ACHN (cell line): ENCODE measurements around the gene TCF3.

Experiments used
- DNase-seq: peaks from one replicate; pipeline ENCODE4 v3.0.0-alpha.2; 2015
- in situ Hi-C: cut with HindIII; loops from 2 replicates; pipeline ENCODE4 v1.10.0; 2017; ENCODE audit warnings: low sequenced_read_pairs, low pct_ligation_motif_present, low pct_unique_long_range_greater_than_20kb

TCF3 gene

DNA sequence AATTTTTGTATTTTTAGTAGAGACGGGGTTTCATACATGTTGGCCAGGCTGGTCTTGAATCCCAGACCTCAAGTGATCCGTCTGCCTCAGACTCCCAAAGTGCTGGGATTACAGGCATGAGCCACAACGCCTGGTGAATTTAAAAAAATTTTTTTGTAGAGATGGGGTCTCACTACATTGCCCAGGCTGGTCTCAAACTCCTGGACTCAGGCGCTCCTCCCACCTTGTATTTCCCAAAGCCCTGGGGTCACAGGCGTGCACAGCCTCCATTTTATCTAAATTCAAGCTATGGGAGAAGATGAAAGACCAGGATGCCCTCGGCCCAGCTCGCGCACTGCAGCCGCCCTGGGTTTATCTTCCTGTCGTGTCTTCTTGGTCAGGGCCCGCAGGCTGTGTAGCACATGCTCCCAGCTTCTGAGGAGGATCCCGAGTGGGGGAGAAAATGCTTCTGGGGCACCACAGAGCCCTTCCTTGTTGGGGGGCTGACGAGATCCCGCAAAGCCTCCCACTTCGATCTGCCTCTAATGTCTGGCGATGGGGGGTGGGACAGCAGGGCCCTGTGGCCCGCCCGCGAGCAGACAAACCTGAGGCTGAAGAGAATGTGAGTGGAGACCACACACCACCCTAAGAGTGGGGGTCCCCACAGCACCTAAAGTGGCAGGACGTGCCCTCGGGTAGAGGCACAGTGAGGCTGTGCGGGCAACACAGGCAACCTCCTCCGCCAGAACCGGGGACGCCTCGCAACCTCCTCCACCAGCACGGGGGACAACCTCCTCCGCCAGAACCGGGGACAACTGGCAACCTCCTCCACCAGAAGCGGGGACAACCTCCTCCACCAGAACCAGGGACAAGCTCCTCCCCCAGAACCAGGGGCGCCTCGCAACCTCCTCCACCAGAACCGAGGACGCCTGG lies 15.8 kb downstream of the TCF3 start:
- DNase-seq, result no peak
- in situ Hi-C loops, result no loop called here

DNA sequence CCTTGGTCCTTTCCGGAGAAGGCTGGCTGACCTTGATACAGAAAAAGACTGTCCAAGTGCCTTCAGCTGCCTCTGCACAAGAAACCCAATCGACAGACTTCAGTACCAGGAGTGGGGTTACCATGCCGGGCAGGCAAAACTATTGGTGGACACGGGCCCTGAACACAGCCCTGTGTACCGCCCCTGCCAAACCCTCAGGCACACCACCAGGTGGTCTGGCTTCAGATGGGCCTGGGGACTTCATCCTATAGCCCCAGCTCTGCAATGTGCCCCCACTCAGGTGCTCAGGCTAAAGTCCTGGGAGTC lies 17.5 kb downstream of the TCF3 start:
- no peak for DNase-seq
- in situ Hi-C loops, result no loop called here

DNA sequence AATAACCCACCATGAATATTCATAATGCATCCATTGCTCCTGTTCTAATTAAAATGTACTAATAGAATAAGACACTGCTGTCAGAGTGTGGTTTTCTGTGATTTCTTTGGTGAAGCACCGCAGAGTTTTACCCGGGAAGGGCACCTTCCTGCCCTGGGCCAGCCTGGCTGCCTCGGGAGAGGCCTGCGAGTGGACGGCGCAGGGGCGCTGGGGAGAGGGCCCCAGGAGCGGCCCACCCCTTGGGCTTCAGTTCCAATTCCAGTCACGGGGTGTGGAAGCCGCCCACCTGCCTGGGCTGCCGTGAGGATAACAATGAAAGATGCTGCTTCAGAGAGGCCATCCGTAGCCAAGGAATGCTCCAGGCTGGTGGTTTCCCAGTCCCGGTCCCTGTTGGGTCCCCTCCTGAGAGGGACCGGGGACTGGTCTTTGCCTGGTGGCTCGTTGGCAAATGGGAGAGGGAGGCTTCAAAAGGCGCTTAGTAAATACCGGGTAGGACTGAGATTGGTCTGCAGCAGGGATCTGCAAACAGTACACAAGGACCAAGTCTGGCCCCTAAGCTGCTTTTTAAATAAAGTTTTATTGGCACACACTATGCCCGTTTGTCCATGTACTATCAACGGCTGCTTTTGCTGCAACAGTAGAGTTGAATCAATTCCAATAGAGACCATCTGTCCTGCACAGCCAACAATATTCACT lies 18.0 kb downstream of the TCF3 start:
- in situ Hi-C loops, result no loop called here
- no peak for DNase-seq

DNA sequence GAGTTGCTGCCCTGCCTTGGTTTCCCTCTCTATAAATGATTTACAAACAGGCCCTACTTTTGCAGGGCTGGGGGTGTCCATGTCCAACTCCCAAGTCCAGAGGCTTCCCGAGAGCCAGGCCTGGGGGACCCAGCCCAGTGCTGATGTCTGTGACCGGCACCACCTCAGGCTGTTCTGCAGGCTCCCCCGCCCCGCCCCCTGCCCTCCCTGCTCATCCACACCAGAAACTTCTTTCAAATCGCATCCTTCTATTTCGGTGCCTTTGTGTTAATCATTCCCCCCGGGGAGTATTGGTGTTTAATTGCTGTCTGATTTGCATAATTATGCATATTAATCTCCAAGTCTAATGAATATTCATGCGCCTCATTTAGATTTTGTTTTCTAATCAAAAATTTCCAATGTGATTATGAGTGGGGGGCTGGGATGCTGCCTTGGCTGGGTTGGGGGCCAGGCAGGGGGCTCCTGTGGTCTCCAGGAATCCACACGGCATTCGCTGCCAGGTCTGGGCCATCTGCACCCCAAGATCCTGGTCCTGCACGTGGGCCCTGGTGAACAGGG lies 19.1 kb downstream of the TCF3 start:
- in situ Hi-C loops, result no loop called here
- DNase-seq, result no peak

DNA sequence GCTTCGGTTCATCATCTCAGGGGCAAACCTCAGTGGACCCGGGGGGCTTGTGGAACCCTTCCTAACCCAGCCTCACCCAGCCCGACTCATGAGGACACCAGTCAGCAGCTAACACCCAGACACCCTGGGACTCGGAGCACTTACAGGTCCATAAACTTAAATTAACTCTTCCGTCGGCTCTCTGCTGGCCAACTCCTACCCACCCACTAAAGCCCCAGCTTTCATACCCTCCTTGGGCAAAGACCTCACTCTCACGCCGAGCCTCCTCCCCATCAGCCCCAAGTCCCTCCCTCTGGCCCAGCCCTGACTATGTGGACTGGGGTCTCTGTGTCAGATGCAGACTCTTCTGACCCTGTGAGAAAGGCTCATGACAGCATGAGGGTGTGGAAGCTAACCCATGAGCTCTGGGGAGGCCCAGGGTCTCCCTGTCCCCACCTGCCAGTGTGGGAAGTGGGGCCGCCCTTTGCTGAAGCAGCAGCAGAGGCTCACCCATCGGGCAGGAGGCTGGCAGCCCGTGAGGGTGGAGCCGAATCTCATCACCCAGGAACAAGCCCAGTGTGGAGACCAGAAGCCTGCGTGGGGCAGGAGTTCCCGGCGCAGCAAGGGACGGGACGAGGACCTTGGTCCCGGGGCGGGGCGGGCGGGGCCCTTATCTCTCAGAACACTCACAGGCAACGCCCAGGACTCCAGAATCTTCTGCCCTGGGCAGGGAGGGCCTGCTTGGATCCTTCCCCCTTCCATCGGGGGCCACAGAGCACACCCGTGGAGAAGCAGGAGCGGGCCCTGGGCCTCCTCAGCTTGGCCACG lies 19.8 kb downstream of the TCF3 start:
- DNase-seq, result no peak
- in situ Hi-C loops, result no loop called here

DNA sequence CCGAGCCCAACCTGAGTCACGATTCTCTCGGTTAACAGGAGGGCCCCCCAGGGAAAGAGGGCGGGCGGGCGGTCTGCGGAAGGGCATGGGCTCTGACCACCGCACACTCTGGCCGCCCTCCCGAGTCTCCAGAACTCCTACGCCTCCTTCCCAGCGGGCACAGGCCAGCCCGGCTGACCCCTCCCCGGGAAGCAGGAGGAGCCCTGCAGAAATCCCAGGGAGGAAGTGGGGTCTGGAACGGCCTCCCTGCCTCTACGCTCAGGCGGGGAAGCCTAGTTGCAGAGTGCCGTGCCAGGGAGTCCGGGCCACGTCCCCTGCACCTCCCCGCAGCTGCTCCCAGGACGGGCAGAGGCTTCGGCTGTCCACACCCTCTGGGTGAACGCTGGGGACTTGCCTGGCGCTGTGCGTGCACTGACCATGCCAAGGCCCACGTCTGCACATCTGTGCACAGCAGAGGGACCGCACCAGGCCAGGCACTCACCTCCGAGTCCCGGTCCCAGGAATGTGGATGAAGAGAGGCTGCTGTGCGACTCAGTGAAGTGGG lies 20.8 kb downstream of the TCF3 start:
- in situ Hi-C loops, result no loop called here
- no peak for DNase-seq

DNA sequence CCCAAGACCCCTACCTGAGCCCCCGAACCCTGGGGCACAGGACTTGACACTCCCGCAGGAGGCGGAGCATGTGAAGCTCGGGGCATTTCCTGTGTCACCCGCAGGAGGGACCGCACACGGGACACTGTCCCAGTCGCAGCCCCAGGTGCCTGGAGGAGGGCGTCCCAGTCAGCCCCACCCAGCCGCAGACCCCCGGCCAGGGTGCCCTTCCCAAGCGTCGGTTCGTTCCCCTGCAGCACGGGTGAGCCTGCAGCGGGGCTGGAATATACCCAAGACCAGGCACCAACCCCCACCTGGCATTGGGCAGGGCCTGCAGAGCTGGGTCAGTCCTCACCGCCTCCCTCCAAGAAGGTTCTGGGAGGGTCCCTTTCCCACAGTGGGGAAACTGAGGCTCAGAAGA lies 21.6 kb downstream of the TCF3 start:
- in situ Hi-C loops, result no loop called here
- no peak for DNase-seq

DNA sequence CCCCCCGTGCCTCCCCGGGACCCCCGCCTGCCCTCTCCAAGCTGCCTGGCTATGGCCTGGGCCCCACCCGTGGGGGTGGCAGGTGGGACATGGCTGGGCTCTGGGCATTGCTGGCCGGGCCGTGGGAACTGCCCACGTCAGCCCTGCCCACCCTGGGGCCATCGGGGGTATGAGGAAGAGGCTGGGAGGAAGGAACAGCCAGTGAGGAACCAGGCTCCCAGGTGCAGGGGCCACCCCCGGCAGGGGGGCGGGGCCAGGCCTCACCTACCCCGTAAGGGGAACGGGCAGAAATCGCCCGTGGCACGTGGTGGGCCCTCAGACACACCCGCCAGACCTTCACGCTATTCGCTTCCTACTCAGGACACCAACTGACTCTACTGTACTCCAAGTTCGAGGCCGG lies 22.4 kb downstream of the TCF3 start:
- in situ Hi-C loops, result no loop called here
- no peak for DNase-seq

DNA sequence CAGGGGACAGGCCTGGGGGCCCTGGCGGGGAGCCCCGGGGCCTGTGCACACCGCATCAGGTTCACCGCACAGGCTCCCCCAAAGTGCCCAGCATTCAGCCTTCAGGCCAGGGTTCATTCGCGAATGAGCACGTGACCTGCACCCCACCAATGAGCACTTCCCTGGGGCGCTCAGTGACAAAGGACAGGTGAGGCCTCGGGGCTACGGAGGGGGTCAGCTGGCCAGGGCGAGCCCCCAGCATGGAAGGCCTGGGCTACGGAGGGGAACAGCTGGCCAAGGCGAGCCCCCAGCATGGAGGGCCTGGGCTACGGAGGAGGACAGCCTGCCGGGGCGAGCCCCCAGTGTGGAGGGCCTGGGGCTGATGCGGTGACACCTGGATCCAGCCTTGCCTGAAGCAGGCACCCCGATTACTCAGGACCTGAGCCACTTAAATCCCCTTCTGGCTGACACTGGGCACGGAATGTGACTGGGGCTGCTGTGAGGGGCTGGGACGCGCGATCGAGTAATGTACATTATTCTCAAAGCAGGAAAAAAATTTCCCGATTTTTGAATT lies 23.1 kb downstream of the TCF3 start:
- in situ Hi-C loops, result no loop called here

DNA sequence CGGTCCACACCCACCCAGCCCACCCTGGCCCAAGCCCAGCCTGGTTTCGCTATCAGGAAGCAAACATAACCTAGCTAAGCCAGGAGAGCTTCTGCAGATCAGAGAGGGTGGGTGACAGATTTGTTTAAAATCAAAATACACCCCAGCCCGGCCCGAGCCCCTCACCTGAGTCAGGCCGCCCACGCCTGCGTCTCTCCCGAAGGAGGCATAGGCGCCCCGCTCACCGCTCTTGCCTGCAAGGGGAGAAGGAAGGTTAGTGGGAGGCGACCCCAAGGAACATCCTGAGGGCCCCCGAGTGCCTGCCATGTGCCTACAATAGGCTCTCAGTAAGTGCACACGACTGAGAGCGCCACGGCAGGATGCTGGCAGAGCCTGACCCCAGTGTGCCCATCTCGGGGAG lies 25.2 kb downstream of the TCF3 start:
- in situ Hi-C loops, result no loop called here
- DNase-seq, result no peak

More for the DNA sequence above, 23.1 kb downstream of the TCF3 start:
- no peak for DNase-seq

DNA sequence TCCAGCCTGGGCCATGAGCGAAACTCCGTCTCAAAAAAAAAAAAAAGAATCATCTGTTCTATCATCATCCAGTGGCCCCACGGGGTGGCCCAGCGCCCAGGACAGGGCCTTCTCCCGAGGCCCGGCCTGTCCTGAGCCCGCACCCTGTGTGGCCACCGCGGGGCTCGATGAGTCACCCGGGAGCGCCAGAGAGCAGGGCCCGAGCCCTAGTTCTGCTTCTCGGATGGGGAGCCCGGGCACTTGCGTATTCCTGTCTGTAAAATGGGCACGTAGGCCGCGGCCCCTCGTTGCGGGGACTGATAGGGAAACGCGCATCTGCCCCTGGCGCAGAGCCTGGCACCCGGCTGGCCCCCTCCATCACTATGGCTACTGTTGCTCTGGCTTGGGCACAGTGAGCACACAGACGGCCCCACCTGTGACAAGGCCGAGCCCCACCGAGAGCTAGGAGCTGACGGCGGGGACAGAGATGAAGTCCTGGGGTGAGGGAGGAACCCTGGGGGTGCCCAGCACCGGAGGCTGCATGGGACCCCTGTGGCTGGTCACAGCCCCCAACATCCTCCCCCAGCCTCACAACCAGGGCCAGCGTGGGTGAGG lies 25.9 kb downstream of the TCF3 start:
- in situ Hi-C loops, result no loop called here
- DNase-seq, result no peak

DNA sequence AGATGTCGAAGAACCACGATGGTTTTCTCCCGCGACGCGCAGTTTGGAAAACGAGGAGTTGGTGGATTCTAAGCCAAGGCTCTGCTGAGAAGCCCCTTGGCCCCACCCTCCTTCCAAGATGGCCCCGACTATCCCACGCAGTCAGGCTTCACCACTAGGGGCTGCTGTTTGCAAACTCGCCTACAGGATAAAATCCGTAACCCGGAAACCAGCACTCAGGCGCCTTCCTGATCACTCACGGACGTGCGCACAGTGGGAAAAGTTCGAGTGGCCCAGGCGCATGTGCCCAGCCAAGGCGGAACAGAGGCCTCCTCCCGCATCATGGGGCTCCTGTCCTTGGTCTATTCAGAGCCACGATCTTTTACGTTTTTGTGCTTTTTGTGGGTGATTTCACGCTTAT lies 28.0 kb downstream of the TCF3 start:
- in situ Hi-C loops, result no loop called here
- peak; percentile 35 for DNase-seq

DNA sequence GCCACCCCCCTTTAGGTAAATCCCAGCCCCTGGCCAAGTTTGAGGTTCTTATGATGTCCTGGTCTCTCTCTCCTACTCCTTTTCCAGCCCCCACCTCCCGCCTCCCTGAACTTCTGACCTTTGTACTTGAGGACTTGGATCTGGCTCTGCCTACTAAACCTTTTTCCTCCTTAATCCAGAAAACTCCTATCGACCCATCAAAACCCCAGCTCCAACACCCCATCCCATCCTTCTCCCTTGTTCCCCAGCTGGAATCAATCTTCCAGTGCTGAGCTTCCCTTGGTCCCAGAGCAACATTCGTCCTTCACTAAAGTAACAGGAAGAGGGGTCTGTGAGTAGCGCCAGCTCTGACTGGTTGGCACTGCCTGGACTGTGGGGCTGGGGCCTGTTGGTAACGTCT lies 29.9 kb downstream of the TCF3 start:
- DNase-seq, result no peak
- in situ Hi-C loops, result no loop called here

DNA sequence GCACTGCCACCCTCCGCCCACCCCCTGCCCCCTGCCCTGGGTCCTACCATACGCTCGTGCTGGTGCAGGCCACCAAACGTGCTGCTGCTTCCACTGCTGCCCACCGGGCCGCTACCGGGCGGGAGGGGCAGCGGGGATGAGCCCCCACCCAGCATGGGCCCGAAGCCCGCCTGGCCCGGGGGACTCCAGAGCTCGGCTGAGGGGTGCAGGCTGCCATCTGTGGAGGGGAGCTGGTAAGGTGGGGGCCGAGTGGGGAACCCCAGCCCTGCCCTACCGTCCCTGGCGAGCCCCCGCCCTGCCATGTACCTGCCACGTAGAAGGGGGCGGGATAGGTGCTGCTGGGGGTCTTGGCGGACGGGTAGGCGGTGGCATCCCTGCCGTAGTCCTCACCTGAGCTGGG lies 30.4 kb downstream of the TCF3 start:
- in situ Hi-C loops, result no loop called here
- DNase-seq, result no peak

DNA sequence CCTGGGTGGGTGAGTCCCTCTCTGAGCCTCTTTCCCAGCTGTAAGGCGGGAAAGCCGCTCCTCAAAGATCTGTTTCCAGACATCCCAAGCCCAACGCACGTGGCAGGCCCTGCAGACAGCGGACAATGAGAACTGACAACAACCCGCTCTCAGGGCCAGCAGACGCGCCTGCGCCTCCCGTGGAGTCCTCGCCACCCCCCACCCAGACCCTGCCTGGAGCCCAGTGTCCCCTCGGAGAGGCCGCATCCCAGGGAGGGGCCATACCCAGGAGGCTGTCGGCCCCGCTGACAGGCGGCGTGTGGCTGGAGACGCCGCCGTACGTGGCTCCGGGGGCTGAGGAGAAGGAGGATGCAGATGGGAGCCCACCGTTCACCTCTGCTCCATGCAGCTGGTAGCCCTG lies 30.8 kb downstream of the TCF3 start:
- in situ Hi-C loops, result no loop called here

DNA sequence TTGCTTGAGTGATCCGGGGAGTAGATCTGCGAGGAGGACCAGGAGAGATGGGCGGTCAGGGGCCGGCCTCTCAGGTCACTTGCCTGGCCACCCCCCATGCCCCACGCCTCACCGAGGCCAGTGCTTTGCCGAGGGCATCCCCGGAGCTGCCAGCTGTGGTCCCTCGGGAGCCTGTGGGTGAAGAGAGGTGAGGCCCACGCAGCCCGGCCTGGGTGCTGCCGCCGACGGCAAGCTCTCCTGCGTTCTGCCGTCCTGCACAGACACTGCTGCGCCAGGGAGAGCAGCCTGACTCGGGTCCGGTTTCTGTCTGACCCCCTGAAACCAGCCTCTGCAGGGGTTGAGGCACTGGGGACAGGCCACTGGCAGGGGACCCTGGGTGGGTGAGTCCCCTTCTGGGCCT lies 31.4 kb downstream of the TCF3 start:
- DNase-seq, result no peak
- in situ Hi-C loops, result no loop called here

More for the DNA sequence above, 30.8 kb downstream of the TCF3 start:
- DNase-seq, result no peak

DNA sequence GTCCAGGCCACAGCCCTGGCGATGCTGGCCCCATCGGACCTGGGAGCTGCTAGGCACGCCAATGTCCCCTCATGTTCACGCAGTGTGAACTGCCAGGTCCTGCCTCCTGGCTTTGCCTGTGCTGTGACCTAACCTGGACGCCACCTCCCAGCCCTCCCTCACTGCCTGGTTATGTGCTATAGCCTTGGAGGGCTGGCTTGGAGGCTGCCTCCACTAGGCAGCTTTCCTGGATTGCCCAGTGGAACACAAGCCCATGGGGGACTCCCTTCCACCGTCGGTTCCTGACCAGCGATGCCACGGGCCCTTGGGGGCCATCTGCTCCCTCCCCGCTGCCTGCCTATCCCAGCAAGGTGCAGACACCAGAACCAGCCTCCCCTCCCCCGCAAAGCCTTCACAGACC lies 31.9 kb downstream of the TCF3 start:
- no peak for DNase-seq
- in situ Hi-C loops, result no loop called here

DNA sequence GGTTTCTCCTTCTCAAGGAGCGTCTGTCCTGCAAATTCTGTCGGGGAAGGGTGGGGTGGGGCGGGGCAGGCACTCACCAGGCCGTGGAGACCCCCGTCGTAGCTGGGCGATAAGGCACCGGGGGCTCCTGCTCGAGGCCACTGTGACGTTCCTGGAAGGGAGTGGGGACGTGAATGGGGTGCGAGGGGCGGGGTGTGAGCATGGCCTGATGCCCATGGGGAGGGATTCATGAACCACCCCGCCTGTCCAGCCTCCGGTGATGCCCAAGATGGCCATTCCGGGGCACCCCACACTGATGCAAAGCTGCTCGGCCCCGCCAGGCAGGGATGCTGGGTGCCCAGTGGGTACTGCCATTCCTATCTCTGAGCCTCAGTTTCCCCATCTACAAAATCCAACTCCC lies 32.7 kb downstream of the TCF3 start:
- in situ Hi-C loops, result no loop called here
- DNase-seq, result no peak
